Stromal cell of bone marrow (primary cell): Measurements from ENCODE around the gene SMC4.
"Not testable (repeated sequence)": the region's sequence is repeated elsewhere in the genome, so short reads cannot be mapped to it uniquely, and the experiment has no call there.

Source experiments
- DNase-seq: peaks from one replicate; pipeline ENCODE4 v3.0.0-alpha.2; 2012; ENCODE audit warnings: low read depth

SMC4 gene

GRCh38 chr3:160446522-160447056, 47.1 kb downstream of the SMC4 start:
- DNase-seq, result no peak

- peak; percentile 17 for DNase-seq
These were observed 48.1 kb downstream of the SMC4 start for GRCh38 chr3:160447544-160447943.

- DNase-seq, result no peak
These were observed 49.6 kb downstream of the SMC4 start for GRCh38 chr3:160448845-160449635.

GRCh38 chr3:160449636-160450598, 50.5 kb downstream of the SMC4 start, which contains the start of gene TRIM59:
Gene TRIM59 (minus strand): TSS chr3:160449786. CDS start chr3:160439183, 10,603 bp downstream.
- DNase-seq, result peak; percentile 88

- DNase-seq, result peak; percentile 50
These were observed 51.4 kb downstream of the SMC4 start for GRCh38 chr3:160450846-160451245.

- DNase-seq, result no peak
These were observed 52.2 kb downstream of the SMC4 start for GRCh38 chr3:160451602-160452001.

GRCh38 chr3:160452251-160452650, 52.8 kb downstream of the SMC4 start:
- DNase-seq, result not testable (repeated sequence)

- DNase-seq, result no peak
These were observed 55.5 kb downstream of the SMC4 start for GRCh38 chr3:160454995-160455394.

- no peak for DNase-seq
These were observed 56.4 kb downstream of the SMC4 start for GRCh38 chr3:160455846-160456245.

- DNase-seq, result no peak
These were observed 58.7 kb downstream of the SMC4 start for GRCh38 chr3:160458151-160458550.

- DNase-seq, result no peak
These were observed 60.1 kb downstream of the SMC4 start for GRCh38 chr3:160459450-160459970.

GRCh38 chr3:160460033-160460432, 60.6 kb downstream of the SMC4 start:
- DNase-seq, result no peak

GRCh38 chr3:160464321-160464720, 64.9 kb downstream of the SMC4 start:
- DNase-seq, result no peak

- DNase-seq, result no peak
These were observed 65.5 kb downstream of the SMC4 start for GRCh38 chr3:160464971-160465370.

GRCh38 chr3:160470181-160470580, 70.7 kb downstream of the SMC4 start:
- no peak for DNase-seq

GRCh38 chr3:160471892-160472291, 72.4 kb downstream of the SMC4 start:
- no peak for DNase-seq

- no peak for DNase-seq
These were observed 72.9 kb downstream of the SMC4 start for GRCh38 chr3:160472344-160472743.

- peak; percentile 78 for DNase-seq
These were observed 73.8 kb downstream of the SMC4 start for GRCh38 chr3:160473221-160473620.

- peak; percentile 88 for DNase-seq
These were observed 74.5 kb downstream of the SMC4 start for GRCh38 chr3:160473978-160474377.

GRCh38 chr3:160474416-160474838, 75.0 kb downstream of the SMC4 start:
- DNase-seq, result peak; percentile 30

GRCh38 chr3:160475153-160475552, 75.7 kb downstream of the SMC4 start:
- no peak for DNase-seq

GRCh38 chr3:160475884-160476283, 76.4 kb downstream of the SMC4 start:
- DNase-seq, result no peak
